GM08714 (cell line): ENCODE data around the gene SV2B.

ENCODE experiments used
- H3K4me3 ChIP-seq: fragments of 200-500 bp; sonication (Bioruptor generic); 2 replicates; pipeline ENCODE4 v1.5.1; 2014; ENCODE audit warnings: mild to moderate bottlenecking, low read length, inconsistent platforms
- ZNF274 ChIP-seq: IDR thresholded peaks from 2 replicates; pipeline ENCODE4 v1.6.1; 2012; ENCODE audit warnings: mild to moderate bottlenecking, low read depth, low read length

Gene SV2B

GRCh38 chr15:91284758-91285466 lies 184.9 kb downstream of the SV2B start:
- H3K4me3 ChIP-seq = no peak overlapping the region
- no peak for TF ChIP-seq ZNF274

- no peak for TF ChIP-seq ZNF274
- H3K4me3 ChIP-seq = no peak overlapping the region
Observed at GRCh38 chr15:91289324-91289723, 189.3 kb downstream of the SV2B start.

- H3K4me3 ChIP-seq = no peak overlapping the region
- no peak for TF ChIP-seq ZNF274
Observed at GRCh38 chr15:91290553-91290952, 190.5 kb downstream of the SV2B start.

- TF ChIP-seq ZNF274 = no peak
Observed at GRCh38 chr15:91291673-91292072, 191.6 kb downstream of the SV2B start.

DNA sequence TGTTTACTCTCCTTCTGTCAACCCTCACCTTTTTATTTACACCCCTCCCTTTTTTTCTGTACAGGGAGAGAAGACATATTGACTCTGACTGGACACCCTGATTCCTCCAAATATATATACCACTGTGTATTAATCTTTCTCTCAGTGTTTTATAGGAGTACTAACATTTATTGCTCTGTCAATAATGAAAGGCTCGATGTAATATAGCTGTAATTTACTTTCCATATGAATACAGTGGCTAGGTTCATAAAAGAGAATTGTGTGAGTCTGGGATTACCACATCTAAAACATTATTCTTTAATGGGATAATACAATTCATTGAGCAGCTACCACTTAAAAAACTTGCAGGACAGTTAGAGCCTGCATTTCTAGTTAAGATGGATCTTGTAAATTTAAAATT lies 194.3 kb downstream of the SV2B start:
- no peak overlapping the region for H3K4me3 ChIP-seq
- no peak for TF ChIP-seq ZNF274

More at GRCh38 chr15:91291673-91292072, 191.6 kb downstream of the SV2B start:
- no peak overlapping the region for H3K4me3 ChIP-seq

- TF ChIP-seq ZNF274 = no peak
- no peak overlapping the region for H3K4me3 ChIP-seq
Observed at GRCh38 chr15:91294795-91295194, 194.7 kb downstream of the SV2B start.

GRCh38 chr15:91298101-91298500 lies 198.0 kb downstream of the SV2B start:
- TF ChIP-seq ZNF274 = no peak
- H3K4me3 ChIP-seq = no peak overlapping the region

GRCh38 chr15:91302588-91303439 lies 202.8 kb downstream of the SV2B start:
- H3K4me3 ChIP-seq = no peak overlapping the region
- TF ChIP-seq ZNF274 = no peak

DNA sequence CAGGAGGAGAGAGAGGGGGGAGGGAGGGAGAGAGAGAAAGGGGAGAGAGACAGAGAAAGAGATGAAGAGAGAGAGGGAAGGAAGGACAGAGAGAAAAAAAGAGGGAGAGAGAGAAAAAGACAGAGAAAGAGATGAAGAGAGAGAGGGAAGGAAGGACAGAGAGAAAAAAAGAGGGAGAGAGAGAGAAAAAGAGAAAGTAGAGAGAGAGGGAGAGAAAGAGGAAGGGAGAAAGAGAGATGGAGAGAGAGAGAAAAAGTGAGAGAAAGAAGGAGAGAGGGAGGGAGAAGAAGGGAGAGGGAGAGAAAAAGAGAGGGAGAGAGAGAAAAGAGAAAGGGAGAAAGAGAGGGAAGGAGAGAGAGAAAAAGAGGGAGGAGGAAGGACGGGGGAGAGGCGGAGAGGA lies 204.2 kb downstream of the SV2B start:
- no peak overlapping the region for H3K4me3 ChIP-seq
- no peak for TF ChIP-seq ZNF274

DNA sequence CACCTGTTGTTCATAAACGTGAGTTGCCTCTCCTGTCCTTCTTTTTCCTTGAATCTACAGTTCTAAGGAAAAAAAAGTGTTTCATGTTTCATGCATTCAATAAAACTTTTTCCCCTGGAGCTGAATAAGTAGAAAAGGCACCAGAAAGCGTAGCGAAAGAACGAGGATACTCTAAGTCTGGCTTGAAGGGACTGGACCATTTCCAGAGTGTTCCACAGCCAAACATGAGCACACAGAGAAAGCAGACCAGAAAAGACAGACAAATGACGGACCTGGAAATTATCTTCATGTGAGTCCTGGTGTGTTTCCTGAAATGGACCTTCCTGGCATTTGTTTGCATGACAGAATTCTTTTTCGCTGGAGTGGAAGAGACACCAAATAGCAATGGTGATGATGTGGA lies 204.7 kb downstream of the SV2B start:
- H3K4me3 ChIP-seq = no peak overlapping the region
- no peak for TF ChIP-seq ZNF274

DNA sequence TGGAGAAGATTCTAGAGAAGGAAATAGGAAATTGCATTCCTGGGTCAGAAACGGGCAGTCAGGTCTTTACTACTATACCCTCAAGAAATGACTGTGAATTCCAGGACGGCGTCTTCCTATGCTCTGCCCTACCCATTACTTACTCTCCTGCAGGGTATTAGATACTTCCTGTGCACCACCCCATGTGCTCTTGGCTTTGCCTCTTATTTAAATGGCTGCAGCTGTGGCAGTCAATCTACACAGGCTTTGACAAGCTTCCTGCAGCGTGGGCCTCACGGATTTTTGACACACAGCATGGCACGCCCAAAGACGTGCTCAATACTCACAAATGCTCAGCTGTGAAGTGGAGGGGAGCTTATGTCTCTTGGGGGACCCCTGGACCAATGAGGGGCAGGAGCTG lies 206.1 kb downstream of the SV2B start:
- no peak for TF ChIP-seq ZNF274
- H3K4me3 ChIP-seq = no peak overlapping the region

DNA sequence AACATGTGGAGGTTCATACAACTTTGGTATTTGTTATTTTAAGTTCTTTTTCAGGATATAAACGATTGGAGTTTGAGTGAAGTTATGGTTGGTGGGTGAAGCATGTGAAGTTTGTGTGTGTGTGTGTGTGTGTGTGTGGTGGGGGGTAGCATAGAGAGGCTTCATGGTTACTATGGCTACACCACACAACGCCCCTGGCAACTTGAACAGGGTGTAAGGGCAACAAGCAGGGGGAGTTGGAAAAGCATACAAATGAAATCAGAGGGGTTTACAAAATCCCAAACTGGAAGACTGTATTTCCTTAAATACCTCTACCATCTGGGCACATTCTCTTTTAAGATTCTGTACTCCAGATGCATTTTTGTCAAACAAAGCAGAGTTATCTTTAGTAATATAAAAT lies 207.5 kb downstream of the SV2B start:
- no peak overlapping the region for H3K4me3 ChIP-seq
- TF ChIP-seq ZNF274 = no peak

DNA sequence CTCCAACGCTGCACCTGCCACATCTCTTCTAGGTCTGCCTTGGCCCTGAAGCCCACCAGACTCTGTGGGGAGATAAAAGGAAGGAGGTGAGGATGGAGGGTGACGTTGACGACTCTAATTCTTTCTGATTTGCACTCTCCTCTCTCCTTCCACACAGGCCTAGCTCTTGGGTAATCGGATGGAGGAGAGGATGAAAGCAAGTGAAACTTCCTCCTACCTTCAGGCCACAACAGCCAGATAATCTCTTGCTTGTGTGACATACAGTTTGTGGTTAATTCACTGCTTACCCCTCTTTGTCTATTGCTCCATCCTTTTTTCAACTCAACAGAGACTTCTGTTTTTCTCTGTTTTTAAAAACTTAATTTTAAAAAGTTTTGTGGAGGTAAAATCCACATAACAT lies 208.1 kb downstream of the SV2B start:
- no peak overlapping the region for H3K4me3 ChIP-seq
- TF ChIP-seq ZNF274 = no peak

DNA sequence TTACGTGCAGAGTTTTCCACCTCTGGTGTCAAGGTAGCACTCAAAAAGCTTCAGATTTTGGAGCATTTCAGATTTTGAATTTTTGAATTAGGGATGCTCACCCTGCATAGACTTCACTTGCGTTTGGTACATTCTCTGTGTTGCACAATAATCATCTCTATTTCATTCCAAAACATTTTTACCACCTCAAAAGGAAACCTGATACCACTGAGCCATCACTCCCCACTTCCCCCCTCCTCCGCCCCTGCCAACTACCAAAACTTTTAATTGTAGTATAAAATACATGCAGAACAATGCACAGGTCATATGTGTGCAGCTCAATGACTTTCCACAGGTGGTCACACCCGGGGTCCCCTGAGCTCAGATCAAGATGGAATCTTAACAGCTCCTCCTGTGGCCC lies 208.8 kb downstream of the SV2B start:
- TF ChIP-seq ZNF274 = no peak
- no peak overlapping the region for H3K4me3 ChIP-seq

GRCh38 chr15:91311986-91312385 lies 211.9 kb downstream of the SV2B start:
- TF ChIP-seq ZNF274 = no peak
- H3K4me3 ChIP-seq = no peak overlapping the region
